ENCODE results near the gene PLEKHA7. TPM values are rescaled to one million over a fixed set of nuclear protein-coding genes. Genes with fewer than 3 reads are reported as not detected.

The PLEKHA7 gene
- total and polyA plus RNA-seq, 2 of the 13 experiments (the other 11 are each of a cell fraction or from before 2014, with no cell fraction given), result 17.5 to 18.7 TPM

- H2AFZ ChIP-seq (ENCODE audit: low read length), result no peak overlapping the region
- in situ Hi-C loops (cut with HindIII; ENCODE audit: extremely low pct_ligation_motif_present, low pct_unique_long_range_greater_than_20kb) (no loop called here), intact Hi-C loops (cut with micrococcal nuclease; ENCODE audit: unreplicated experiment) (no loop called here)
- POLR2A ChIA-PET, result no interaction called here
- H3K9ac ChIP-seq (ENCODE audit: insufficient read depth, low read depth, low read length), result no peak overlapping the region
- no TSS peak for BruUV-seq (replicated peaks)
- no peak overlapping the region for H3K4me3 ChIP-seq (replicated peaks in 1 of 3; ENCODE audit: insufficient read depth in 1 of 3, low read depth in 2 of 3, low read length in 3 of 3)
- ATAC-seq (no peak), FAIRE-seq (no peak), DNase-seq (ENCODE audit: low spot score) (no peak)
- H3K36me3 ChIP-seq (replicated peaks in 1 of 2; ENCODE audit: control insufficient read depth in 1 of 2, insufficient read depth in 2 of 2, low read length in 2 of 2), result no peaks in the 10 kb centered on the region; a peak in 1 of 5 replicates
- WGBS (ENCODE audit: low lambda C conversion rate), result 98% methylated on average over 4 of the region's 4 CpGs
- TF ChIP-seq ZBTB33 (CRISPR knock-in tag; IDR thresholded peaks at IDR 0.05), result no peak
- TF ChIP-seq KLF12 (CRISPR knock-in tag; IDR thresholded peaks at IDR 0.05; ENCODE audit: borderline replicate concordance), result no peak
- TF ChIP-seq ZKSCAN1 (IDR thresholded peaks at IDR 0.05; ENCODE audit: low read length), result no peak
- TF ChIP-seq MAFF (IDR thresholded peaks at IDR 0.05; ENCODE audit: low read depth, low read length), result no peak
- no peak for TF ChIP-seq PHF5A (CRISPR knock-in tag; IDR thresholded peaks at IDR 0.05; ENCODE audit: low read depth, unreplicated experiment)
- no peak for TF ChIP-seq ZNF512 (CRISPR knock-in tag; IDR thresholded peaks at IDR 0.05)
- no peak for TF ChIP-seq ATF1 (CRISPR knock-in tag; IDR thresholded peaks at IDR 0.05)
- TF ChIP-seq MYPOP (CRISPR knock-in tag; IDR thresholded peaks at IDR 0.05), result no peak
- no peaks in the 10 kb centered on the region for H3K9me3 ChIP-seq (ENCODE audit: low read length)
- H3K27me3 ChIP-seq (ENCODE audit: control insufficient read depth in 1 of 2, insufficient read depth in 2 of 2, low read length in 2 of 2), result no peaks in the 10 kb centered on the region
- CTCF ChIA-PET (ENCODE audit: low intra/inter-chr PET ratio, low total read pairs), result no interaction called here
- no peaks in the 10 kb centered on the region for H3K4me1 ChIP-seq (ENCODE audit: insufficient read depth, low read length)
- H3K4me2 ChIP-seq (ENCODE audit: low read depth, low read length), result no peak overlapping the region
- H3K27ac ChIP-seq (ENCODE audit: extremely low read length, insufficient read depth, low read length), result no peak overlapping the region
- H4K20me1 ChIP-seq (ENCODE audit: insufficient read depth, low read length), result peaks cover 7% of the 10 kb centered on the region; the same call in 1 of the 2 replicates
- no peaks in the 10 kb centered on the region for H3K79me2 ChIP-seq (ENCODE audit: insufficient read depth, low read length)
Measured at GRCh38 chr11:16917941-16918340, 96.3 kb downstream of the PLEKHA7 start.
